IPS DF 4.7 (cell line): Measurements from ENCODE around the gene ETV6.

Source experiments
- DNase-seq: peaks from one replicate; pipeline ENCODE4 v3.0.0-alpha.2; 2013; ENCODE audit warnings: low spot score; ENCODE audit errors: extremely low read depth

Gene ETV6

DNA sequence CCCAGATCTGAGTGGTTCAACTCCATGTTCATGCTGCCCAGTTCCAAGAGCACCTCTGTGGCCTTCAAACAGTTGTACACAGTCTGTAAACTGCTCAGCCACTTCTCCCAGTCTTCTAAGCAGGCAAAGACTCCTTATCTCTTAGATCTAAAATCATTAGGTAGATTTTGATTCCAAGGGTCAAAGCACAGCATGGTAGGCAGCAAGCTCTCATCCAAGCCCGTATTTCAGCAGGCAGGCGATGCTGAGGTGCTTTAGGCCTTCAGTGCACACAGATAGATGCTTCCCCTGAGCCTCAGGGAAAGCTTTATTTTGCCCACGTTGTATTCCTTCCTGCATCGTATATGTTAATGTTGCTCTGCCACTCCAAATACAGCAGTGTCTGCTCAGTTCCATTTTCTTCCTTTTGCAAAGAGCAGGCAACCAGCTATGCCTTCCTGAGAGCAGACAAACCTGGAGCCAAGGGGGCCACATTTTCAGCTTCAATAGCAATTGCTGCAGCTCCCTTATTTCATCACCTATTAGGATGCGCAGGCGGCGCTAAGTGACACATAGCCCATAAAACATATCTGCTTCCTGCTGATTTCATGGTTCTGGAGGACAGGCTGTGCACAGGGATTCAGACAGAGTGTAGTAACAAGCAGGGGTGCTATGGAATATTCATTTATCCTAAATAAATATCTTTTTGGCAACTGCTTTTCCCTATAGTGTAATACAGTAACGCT, 67.5 kb downstream of the ETV6 start:
- DNase-seq: no peak

DNA sequence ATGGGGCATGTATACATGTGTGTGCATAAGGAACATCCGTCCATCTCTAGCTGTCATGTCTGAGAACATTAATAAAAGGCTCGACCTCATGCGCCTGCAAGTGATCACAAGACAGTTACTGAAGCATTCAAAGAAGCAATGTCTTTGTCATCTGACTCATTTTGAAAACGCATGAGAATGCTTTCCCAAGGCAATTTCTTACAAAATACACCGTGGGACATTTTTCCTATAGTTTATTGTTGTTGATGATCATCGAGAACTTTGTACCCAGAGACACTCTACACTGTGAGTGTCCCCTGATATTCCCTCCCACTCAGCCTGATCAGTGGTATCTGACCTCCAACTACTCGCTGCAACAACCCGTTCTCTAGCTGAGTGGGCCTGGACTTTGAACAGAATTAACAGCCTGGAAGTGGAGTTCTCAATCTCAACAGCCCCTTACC, 68.1 kb downstream of the ETV6 start:
- DNase-seq: no peak

DNA sequence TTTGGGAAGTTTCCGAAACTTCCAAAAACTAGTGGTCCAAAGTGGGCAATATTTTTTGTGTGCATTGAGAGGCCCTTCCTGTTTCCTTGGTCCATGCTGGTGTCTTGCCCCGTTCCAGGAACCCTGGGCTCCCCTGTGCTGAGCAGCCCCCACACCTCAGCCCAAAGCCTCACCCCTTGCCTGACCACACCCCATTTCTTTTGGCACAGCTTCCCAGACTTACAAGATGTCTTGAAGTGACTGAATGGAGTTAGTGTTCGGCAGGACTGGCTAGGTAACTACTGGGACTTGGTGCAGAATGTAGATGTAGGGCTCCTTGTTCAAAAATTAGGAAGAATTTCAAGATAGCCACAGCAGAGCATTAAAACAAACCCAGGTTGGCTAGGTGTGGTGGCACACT, 68.6 kb downstream of the ETV6 start:
- DNase-seq: no peak

- DNase-seq: no peak
Observed at GRCh38 chr12:11718768-11719253, 69.3 kb downstream of the ETV6 start.

DNA sequence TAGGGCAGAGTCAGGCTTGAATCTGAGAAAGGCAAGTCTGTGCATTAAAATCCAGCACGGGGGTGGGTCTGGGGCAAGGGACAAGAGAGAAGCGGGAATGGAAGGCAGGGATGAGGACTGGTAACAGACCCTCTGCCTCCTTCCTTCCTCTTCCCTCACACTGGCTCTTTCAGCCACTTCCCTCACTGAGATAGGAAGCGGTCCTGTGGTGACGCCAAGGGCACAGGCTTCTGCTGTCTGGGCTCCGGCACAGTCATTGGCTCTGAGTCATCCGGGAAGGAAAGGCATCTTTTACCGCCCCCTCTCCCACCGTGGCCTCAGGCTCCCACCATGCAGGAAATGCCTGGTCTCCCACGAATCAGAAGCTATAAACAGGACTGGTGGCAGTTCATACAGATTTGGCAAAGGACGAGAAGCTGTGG, 70.2 kb downstream of the ETV6 start:
- DNase-seq: no peak

- DNase-seq: no peak
Observed at GRCh38 chr12:11722071-11722470, 72.6 kb downstream of the ETV6 start.

DNA sequence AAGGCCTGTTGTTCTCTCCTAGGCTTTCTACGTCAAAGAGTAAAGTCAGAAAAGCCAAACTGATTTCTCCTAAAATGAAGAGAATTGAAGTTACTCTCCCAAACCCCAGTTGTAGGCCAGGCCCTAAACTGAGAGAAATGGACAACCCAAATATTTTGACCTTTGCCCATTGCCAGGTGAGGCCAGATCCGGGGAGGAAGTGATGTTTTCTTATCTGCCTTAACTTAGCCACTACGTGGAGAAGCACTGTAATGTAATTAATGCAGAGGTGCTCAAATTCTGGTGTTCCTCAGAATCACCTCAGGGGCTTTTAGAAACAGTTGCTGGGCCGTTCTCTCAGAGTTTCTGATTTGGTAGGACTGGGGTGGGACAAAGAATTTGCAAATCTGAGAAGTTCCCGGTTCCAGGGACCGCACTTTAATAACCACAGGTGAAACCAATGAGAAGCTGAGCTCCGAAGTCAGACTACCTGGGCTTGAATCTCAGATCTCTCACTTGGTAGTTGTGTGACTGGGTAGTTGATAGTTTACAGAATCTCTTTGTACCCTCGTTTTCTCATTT, 73.2 kb downstream of the ETV6 start:
- no peak for DNase-seq

DNA sequence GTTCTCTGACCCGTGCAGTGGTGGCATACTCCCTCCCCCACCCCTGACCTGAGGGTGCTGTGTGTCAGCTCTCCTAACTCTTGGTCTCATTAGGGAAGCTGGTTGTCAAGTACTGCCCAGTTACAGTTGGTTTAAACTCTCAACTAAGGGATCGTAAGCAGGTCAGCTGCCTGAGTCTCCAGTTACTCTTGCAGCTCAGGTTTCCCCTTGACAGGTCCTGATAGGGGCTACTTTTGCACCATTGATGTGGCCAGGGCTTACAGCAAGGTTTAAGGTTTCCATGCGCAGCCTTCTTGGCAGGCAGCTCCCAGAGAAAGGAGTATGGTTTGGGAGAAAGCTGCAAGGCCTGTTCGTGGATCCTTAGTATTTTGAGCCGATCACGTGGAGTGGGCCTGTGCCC, 74.5 kb downstream of the ETV6 start:
- DNase-seq: no peak

DNA sequence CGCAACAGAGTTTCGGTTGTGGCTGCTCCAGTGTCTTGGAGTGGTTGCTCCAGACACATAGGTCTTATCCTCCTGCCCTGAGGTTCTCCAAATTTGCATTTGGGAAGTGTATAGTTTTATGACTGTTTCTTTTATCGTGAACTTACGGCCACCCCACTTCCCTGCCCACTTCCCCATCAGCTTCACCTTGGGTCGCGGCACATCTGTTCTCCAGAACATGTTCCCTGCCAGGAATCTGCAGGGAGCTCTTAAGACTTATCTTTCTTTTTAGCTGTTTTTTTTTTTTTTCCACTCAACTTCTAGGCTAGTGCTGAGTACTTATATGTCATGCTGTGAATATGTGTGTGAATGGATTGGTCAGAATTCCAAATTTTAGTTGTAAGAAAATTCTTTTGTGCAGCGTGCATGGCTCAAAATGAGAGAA, 75.4 kb downstream of the ETV6 start:
- DNase-seq: no peak

GRCh38 chr12:11725686-11726085, 76.2 kb downstream of the ETV6 start:
- no peak for DNase-seq

GRCh38 chr12:11726659-11727058, 77.2 kb downstream of the ETV6 start:
- DNase-seq: no peak

DNA sequence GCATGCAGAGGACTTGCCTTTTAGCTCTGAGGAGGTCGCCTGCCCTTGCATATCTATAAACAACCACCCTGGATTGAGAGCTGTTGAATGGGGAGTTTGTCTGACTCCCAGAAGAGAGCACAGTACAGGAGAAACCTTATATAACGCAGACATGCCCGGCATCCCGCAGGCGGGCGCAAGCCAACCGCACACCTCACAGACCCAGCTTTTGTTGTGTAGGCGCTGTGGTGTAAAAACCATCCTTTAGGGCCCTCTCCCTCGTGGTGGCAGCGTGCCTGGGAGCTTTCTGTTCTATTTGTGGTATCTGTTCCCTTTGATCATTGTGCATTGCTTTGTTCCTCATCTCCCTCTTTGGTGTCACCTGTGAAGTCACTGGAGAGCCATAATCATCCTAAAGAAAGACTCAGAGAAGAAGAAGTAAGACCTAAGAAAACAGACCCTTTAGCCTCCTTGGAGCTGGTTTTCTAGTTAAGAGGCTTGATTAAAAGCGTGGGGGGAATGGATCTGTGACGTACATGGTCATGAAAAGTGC, 77.7 kb downstream of the ETV6 start:
- DNase-seq: no peak

GRCh38 chr12:11728154-11728755, 78.8 kb downstream of the ETV6 start:
- DNase-seq: no peak

GRCh38 chr12:11729008-11729407, 79.5 kb downstream of the ETV6 start:
- no peak for DNase-seq

DNA sequence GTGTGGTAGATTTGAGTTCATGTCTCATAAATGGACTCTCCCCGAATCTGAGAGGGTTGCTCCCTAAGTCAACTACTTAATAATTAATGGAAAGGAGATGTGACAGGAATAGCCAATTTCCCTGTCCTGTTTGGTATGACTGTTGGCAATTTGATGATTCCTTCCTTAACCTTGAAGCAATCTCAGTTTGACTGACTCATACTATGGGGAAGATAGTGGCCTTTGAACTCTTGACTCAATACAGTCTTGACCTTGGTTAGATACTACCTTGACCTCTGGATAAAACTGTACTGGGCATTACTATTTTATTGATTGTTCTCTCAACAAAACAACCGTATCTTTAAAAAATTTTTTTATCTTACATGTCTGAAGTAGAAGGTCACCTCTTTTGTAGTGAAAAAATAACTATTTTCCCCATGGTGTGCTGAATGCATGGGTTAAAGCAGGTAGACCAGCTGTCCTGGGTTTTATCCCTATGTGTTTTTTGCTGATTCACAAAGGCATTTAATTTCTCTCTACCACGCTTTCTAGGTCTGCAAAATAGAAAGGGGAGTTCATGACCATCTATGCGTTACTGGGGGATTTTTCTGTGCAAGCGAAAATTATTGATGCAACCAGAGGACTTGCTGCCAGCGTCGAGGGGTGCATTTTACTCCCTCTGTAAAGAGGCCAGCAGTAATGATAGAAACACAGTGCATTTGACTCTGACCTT, 80.1 kb downstream of the ETV6 start:
- no peak for DNase-seq

GRCh38 chr12:11730299-11731041, 81.0 kb downstream of the ETV6 start:
- no peak for DNase-seq

DNA sequence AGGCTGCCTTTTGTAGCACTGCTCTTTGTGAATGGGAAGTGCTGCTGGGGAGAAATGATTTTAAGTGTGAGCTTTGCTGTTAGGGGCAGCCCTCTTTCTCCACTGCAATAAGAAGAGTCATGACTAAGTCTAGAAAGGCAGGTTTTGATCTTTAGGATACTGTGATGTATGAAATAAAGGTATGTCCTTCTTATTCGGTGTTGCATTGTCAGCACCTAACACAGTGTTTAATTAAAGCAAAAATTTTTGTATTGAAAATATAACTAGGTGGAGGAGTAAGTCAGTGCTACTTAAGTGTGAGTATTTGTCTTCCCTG, 81.5 kb downstream of the ETV6 start:
- no peak for DNase-seq

GRCh38 chr12:11731455-11731854, 82.0 kb downstream of the ETV6 start:
- DNase-seq: no peak

DNA sequence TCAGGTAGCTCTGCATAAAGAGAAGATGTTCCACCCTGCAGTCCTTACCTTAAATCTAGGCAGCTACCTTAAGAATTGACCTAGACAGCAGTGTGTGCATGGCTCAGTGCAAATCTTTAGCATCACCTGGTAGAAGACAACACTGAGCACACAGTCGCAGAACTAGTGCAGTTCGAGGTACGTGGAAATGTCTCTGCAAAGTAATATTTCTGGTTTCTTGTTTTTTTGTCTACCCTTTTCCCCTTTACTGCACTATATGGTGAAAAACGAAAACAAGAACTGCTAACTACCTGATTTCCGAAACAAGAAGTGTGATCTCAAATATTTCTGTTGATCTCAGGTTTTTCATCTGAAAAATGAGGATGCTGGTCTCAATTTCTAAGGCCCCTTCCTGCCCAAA, 82.5 kb downstream of the ETV6 start:
- no peak for DNase-seq

DNA sequence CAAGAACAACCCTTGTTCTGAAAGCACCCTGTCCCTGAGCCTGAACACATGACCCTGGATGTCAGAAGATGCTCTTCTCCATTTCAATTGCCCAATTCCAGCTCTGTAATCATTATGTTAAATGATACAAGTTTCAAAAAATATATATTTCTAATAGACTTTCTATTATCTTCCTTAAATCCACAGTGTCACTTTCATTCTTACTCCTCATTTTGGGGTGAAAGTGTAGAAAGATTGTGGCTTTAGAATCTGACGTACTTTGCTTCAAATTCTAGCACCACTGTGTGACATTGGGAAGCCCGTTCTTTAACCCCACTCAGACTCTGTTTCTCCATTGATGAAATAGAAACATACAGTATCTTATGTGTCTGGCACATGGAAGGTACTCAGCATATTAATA, 83.2 kb downstream of the ETV6 start:
- DNase-seq: no peak

DNA sequence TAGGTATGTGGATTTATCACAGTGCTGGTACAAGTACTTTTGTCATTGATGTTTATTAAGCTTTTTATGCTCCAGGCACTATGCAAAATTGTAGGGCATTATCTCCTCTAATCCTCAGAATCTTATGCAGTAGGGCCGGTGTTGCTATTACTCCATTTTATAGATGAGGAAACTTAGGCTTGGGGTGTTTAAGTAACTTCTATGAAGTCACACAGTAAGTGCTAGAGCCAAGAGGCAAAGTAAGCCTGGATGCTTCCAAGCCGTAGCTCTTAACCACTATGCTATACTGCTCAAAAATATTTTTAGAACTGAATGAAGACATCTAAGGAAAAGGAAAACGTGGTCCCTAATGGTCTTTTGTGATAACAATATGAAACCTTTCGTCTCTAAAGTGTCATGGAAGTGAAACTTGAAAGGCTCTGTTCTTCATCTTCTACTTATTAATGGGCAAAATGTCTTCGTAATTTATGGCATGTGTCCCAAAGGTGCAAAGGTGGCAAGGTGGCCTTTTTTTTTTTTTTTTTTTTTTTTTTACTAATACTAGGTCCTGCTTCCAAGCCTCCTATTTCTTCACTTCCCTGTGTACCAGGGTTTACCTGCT, 85.2 kb downstream of the ETV6 start:
- DNase-seq: no peak
